Measurements from ENCODE around the gene IRAK1. TPM values are rescaled to one million over a fixed set of nuclear protein-coding genes. Genes with fewer than 3 reads are reported as not detected.

The IRAK1 gene
- total and polyA plus RNA-seq, 9 of the 15 experiments (the other 6 are each of a cell fraction or from before 2014, with no cell fraction given) = 11.6 to 261 (median 91.6) TPM

GRCh38 chrX:153968255-153968654 lies 51.4 kb downstream of the IRAK1 start:
- Histone ChIP-seq H3K27me3 (ENCODE audit: control insufficient read depth in 2 of 2, insufficient read depth in 2 of 2, low read length in 2 of 2) (no peaks in the 10 kb centered on the region), H3K79me2 (ENCODE audit: control insufficient read depth, insufficient read depth, low read length) (peaks cover 87% of the 10 kb centered on the region), H3K9ac (ENCODE audit: insufficient read depth in 1 of 2, low read depth in 2 of 2, low read length in 2 of 2) (peak overlapping the region; percentile 77 to 96), H3K36me3 (ENCODE audit: control insufficient read depth, insufficient read depth, low read length) (peaks cover 63% of the 10 kb centered on the region; the same call in 2 of the 3 replicates), H3K9me3 (replicated peaks; ENCODE audit: control insufficient read depth, insufficient read depth, low read depth, low read length) (no peaks in the 10 kb centered on the region), H3K4me2 (ENCODE audit: insufficient read depth, low read length) (peak overlapping the region; percentile 86), H4K20me1 (replicated peaks; ENCODE audit: control insufficient read depth, insufficient read depth, low read length) (peaks cover 53% of the 10 kb centered on the region), H2AFZ (ENCODE audit: low read depth, low read length) (no peak overlapping the region), H3K9me1 (ENCODE audit: control insufficient read depth, insufficient read depth, low read length) (peaks cover 5% of the 10 kb centered on the region), H3K4me3 (peak overlapping the region; percentile 84; the same call in 1 of the 2 replicates), H3K27ac (ENCODE audit: extremely low read depth, low read depth, low read length) (peak overlapping the region; percentile 74; the same call in 2 of the 3 replicates), H3K4me1 (replicated peaks in 1 of 2; ENCODE audit: control insufficient read depth in 2 of 2, insufficient read depth in 2 of 2, low read length in 2 of 2) (peaks cover 28 to 61% of the 10 kb centered on the region in 2 experiments)
- no peak for DNase-seq (ENCODE audit: extremely low read depth in 1 of 4, low spot score in 3 of 4)
- ChIA-PET POLR2A (interaction anchor here (0.7 to 3.1 kb wide), 7 partner anchors 10 to 403 kb away, joined by 3 to 24 read pairs (median 3); no protein-coding TSS in a partner anchor), CTCF (ENCODE audit: low intra/inter-chr PET ratio) (no interaction called here)
- in situ Hi-C loops (cut with MboI) = no loop called here
- BruUV-seq (replicated peaks) = no TSS peak
- no peak for FAIRE-seq
- 53% methylated on average over 8 of the region's 9 CpGs for WGBS (ENCODE audit: insufficient coverage, low coverage, missing lambda C conversion rate)
- TF ChIP-seq ARID3A (IDR thresholded peaks at IDR 0.05; ENCODE audit: borderline replicate concordance, low read depth, low read length) (no peak), RFX5 (IDR thresholded peaks at IDR 0.05; ENCODE audit: low read depth, low read length) (no peak), FOXK2 (conservative IDR thresholded peaks at IDR 0.05 in 1 of 2, IDR thresholded peaks at IDR 0.05 in 1 of 2; ENCODE audit: low read depth in 2 of 2) (no peak), ZNF511 (CRISPR knock-in tag; IDR thresholded peaks at IDR 0.05) (no peak), ATF4 (CRISPR knock-in tag; IDR thresholded peaks at IDR 0.05) (no peak), ZBTB2 (IDR thresholded peaks at IDR 0.05) (no peak), ZNF140 (CRISPR knock-in tag; IDR thresholded peaks at IDR 0.05) (no peak)
- intact Hi-C loops (cut with micrococcal nuclease) = no loop called here
- no peak for ATAC-seq
